ENCODE measurements around the gene DAZL. TPM values are rescaled to one million over a fixed set of nuclear protein-coding genes. Genes with fewer than 3 reads are reported as not detected.

The DAZL gene, protein sequence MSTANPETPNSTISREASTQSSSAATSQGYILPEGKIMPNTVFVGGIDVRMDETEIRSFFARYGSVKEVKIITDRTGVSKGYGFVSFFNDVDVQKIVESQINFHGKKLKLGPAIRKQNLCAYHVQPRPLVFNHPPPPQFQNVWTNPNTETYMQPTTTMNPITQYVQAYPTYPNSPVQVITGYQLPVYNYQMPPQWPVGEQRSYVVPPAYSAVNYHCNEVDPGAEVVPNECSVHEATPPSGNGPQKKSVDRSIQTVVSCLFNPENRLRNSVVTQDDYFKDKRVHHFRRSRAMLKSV
- not detected in 5 replicates for total RNA-seq (2022; extraction: Qiagen RNA extraction)

DNA sequence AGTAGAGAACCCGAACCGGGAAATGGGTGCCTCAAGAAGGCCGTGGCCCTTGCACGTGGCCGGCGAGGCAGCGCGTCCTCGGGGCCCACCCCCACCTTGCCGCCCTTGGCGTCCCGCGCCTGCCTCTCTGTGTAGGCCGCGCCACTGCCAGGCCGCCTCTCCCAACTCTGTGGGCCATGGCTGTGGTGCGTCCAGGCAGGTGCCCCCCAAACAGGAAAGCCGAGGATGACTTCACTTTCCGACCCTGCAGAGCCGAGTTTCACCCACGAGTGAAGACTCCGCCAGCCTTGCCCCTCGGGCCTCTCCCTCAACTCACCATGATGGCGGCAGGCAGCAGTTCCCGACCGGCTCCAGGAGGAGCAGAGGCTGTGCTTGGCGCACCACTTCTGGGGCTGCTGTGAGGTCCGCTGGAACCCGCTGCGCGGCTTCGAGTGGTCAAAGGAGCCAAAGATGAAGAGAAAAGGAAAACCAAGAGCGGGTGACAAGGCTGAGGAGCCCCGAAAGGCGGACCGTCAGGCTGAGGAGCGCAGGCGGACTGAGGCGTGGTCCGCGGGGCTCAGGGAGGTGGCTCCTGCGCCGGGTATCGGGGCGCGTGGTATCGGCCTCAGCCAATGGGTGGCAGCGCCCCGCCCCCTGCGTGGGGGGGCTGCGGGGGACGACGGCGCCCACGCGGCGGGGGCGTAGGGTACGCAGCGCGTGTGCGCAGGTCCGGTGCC lies at the start of gene DAZL:
Gene DAZL, minus strand, starts transcription at position 537 of the 716 bp plus-strand sequence. Its CDS starts 218 bp downstream, at position 319.

Other genes with a start within 250 kb of the DAZL start
- 3.0 to 3.8 TPM (median 3.3 TPM) in 5 replicates for gene RFTN1, start 91.7 kb downstream of the DAZL start, total RNA-seq (2022; extraction: Qiagen RNA extraction)